SW 1271 (cell line): ENCODE results near the gene CAMTA1.
A peak's percentile ranks its signal among the peaks of the same experiment; 100 is the strongest.

ENCODE experiments used
- DNase-seq, 2 experiments: peaks; one replicate each; lab custom pipeline; 2025; lab: John Stamatoyannopoulos, UW

The CAMTA1 gene

GRCh38 chr1:6850537-6850936 is 65.3 kb downstream of the CAMTA1 start:
- no peak for DNase-seq

DNA sequence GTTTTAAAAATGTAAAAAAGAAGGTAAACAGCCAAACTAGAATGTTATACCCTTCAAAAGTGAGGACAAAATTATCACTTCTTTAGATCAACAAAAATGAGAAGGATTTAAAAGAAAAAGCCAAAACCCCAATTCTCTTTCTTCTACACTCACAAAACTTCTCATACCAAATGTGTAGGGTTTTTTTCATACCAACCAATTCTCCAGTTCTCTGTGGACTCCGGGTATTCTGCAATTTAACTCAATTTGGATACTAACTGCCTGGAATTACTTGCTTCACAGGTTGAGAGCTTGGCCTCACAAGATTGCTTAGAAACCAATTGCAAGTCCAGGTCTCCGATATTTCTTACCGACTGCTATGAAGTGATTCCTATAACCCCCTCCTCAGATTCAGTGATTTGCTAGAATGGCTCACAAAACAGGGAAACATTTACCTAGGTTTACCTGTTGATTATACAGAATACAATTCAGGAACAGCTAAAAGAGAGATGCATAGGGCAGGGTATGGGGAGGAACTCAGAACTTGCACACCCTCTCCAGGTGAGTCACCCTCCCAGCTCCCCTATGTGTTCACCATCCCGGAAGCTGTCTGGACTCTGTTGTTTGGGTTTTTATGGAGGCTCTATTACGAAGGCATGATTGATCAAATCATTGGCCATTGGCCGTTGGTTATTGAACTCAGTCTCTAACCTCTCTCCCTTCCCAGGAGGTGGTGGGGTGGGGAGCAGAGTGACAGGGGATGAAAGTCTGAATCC is 67.1 kb downstream of the CAMTA1 start:
- no peak for DNase-seq

DNA sequence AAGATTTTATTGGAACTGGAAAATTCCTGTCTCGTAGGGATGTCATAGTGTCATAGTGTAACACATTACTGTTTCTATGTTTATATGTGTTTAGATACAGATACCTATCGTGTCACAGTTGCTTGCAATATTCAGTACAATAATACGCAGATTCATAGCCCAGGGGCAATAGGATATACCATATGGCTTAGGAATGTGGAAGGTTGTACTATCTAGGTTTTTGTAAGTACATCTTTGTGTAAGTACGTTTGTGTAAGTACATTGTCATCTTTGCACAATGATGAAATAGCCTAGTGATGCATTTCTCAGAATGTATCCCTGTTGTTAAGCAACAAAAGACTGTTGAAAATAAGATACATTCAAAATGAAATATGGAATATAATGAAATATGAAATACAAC is 68.9 kb downstream of the CAMTA1 start:
- DNase-seq: no peak

- DNase-seq: no peak
Measured at GRCh38 chr1:6857831-6858230, 72.6 kb downstream of the CAMTA1 start.

DNA sequence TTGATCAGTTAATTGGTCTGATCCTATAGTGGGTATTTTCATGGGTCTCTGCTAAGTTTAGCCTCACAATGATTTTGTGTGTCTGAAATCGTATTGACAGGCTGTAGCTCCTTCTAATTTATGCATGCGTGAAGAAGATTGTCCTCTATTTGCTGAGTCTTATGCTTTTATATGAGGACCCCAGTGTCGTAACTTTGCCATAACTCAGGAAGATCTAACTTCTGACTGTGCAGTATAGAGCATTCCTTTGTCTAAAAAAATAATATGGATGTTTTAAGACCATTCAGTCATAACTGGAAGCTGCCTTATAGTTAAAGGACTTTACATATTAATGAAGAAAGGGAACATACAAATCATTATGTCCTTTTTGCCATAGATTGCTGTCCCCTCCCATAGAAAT is 73.3 kb downstream of the CAMTA1 start:
- DNase-seq: no peak

DNA sequence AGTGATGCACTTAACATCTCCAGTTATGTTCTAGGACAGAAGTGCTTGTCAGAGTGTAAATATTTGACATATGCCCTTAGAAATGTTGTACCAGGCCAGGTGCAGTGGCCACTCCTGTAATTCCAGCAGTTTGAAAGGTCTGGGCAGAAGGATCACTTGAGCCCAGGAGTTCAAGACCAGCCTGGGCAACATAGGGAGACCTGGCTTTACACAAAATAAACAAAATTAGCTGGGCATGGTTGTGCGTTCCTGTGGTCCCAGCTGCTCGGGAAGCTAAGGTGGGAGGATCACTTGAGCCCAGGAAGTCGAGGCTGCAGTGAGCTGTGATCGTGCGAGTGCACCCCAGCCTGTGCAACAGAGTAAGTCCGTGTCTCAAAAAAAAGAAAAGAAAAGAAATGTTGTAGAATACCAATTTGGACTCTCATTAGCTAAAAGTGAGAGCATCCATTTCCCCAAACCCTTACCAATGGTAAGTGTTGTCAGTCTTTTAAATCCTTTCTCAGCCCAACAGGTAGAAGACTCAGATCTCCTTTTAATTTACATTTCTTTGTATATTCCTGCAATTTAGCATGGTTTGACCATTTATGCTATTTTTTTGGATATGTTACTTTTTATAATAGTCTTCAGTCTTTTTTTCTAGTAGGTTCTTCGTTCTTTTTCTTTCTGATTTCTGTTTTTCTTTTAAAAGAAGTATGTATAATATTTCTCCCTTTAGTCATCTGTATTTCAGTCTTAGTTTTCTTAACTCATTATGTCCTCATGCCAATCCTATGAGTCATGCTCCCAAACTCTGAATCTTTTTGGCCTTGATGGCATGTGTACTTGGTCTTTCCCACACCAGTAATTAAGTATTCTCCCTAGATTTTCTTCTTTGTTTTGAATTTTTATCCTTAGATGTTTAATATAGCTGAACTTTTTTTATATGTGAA is 74.4 kb downstream of the CAMTA1 start:
- DNase-seq: peak; percentile 42 to 81

DNA sequence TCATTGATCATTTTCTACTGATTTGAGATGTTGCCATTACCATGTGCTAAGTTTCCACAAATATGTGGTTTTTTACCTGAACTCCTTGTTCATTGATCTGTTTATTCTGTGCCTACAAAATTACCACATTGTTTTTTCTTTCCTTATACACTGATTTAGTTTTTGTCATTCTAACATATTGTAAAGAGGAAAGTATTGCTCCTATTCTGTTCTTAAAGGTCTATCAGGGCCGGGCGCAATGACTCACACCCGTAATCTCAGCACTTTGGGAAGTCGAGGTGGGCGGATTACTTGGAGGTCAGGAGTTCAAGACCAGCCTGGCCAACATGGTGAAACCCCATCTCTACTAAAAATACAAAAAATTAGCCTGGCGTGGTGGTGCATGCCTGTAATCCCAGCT is 75.1 kb downstream of the CAMTA1 start:
- no peak for DNase-seq

DNA sequence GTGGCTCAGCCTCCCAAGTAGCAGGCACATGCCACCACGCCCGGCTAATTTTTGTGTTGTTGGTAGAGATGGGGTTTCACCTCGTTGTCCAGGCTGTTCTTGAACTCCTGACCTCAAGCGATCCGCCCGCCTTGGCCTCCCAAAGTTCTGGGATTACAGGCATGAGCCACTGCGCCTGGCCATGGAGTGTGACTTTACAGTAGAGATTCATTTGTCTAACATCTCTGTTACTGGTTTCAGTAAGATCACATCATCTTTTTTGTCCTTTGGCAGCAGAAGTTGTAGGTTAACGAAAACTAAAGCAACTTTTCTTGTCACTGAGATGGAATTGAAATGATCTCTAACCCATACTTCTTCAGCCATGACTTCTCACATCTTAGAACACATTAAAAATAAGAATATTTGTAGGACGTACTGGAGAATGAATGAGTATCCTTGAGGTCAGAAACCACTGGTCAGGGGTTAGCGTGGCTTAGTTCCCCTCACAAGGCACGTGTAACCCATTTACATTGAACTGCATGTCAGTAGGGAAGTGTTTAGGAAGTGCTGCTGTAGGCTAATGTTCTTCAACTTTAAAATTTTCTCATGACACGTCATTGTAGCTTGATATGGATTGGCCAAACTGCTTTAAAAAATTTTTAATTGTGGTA is 75.9 kb downstream of the CAMTA1 start:
- no peak for DNase-seq

DNA sequence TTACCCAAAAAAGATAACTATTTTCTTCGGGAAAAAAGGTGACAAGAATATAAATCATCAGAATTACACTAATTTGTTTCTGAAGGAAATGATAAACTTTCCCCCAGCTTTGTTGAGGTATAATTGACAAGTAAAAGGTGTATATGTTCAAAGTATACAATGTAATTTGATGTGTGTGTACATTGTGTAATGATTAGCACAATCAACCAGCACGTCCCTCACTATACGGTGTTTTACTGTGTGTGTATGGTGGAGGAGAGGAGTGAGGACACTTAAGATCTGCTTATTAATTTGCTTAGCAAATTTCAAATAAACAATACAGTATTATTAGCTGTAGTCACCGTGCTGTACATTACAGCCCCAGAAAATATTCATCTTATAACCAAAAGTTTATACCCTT is 77.7 kb downstream of the CAMTA1 start:
- DNase-seq: no peak

- no peak for DNase-seq
Measured at GRCh38 chr1:6864166-6864565, 78.9 kb downstream of the CAMTA1 start.

DNA sequence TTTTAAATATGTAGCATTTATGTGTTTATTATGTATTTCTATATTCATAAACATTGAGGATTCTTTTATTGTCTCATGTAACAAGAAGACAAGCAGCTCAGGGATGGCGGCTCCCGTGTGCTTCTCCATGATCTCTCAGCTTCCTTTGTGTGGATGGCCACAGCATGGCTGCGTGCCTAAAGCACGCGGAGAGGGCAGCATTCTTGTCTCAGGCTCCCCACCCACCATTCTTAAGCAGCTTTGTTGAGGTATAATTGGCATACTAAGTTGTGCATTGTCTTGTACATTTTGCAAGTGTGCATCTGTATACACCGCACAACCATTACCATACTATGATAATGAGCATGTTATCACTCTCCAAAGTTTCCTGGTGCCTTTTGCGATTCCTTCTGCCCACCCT is 81.6 kb downstream of the CAMTA1 start:
- no peak for DNase-seq

DNA sequence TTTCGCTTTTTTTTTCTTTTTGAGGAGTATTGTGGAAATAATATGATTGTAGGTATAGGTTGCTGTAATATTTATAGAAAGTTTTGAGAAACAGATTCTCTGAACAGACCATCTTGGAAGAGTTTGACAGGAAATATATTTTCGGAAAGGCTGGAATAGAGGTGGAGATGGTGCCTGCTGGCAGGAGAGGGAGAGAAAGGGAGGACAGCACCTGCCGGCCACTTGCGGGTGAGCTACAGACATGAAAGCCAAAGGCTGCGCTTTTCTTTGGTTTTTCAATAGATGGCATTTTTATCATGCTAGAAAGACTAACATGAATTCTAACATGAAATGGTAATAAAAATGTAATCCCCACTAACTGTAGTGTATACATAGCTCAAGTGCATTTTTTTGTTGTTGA is 82.1 kb downstream of the CAMTA1 start:
- no peak for DNase-seq

DNA sequence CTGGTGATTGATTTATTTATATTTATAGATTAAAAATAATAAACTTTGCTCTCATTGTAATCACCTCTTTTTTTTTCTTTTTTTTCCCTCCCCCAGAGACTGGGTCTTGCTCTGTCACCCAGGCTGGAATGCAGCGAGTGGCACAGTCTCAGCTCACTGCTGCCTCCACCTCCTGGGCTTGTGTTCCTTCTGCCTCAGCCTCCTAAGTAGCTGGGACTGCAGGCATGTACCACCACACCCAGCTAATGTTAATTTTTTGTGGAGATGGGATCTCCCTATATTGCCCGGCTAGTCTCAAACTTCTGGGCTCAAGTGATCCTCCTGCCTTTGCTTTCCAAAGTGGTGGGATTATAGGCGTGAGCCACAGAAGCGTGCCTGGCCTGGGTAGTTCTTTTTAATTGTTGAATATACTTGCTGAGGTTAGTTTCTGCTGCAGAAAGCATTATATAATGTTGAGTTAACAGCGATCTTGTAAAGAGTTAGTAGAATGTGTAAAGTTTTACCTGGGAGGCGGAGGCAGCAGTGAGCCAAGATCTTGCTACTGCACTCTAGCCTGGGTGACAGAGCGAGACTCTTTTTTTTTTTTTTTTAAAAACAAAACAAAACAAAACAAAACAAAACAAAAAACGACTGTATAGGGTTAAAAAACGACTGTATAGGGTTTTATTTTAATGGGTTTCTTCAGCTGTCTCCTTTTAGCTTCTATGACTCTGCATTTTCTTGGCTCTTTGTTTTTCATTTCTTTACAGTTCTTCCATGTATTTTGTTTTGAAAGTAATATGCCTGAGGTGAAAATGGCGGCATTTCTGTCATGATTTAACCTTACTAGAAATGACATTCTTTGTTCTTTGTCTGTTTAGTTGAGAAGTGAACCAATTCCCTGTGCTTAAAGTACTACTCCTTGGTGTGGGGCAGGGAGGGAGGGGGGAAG is 82.7 kb downstream of the CAMTA1 start:
- DNase-seq: no peak

DNA sequence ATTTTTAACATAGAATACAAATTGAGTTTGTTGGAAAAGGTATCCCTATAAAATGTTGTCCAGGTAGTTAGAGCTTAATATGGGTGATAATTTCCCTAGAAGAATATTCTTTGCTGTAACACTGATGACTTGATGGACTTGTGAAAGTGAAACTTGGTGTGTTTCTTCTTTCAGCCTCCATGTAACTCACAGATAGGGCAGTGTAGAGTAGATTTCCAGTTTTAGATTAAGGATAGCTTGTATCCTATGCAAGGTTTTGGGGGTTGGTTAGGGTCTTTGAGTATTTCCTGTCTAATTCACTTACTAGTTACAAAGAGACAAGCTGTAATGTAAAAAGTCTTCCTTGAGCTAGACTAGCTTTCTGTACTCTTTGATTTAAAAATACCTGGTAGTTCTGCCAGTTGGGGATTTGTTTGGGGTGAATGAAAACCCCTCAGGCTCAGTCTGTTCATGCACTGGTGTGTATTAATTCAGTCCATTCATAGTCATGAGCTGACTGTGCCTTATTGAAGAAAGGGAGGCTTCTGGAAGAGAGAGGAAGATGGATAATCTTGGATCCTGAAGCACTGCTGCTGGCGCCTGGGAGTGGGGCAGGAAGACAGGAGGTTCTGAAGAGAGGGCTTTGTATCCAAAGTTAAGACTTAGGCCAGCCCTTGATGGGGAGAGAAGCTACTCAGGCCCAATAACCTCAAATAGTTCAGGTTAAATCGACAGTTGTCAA is 83.6 kb downstream of the CAMTA1 start:
- DNase-seq: no peak

DNA sequence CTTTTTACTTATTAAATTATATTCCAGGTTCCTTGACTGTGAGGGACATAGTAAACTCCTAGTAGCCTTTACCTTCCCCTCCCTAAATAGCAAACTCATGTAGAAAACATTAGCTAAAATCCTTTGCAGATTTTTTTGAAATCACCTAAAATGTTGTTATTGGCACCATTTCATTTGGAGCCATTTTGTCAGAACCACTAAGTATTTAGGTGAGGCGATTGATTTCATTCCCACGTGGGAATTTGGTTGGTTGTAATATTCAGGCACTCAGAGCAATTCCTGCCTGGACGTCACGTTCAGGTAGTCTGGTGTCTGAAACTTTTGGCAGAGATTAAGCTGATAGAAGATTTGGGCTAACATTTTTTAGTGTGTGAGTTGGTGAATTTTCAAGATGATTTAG is 84.3 kb downstream of the CAMTA1 start:
- no peak for DNase-seq

- no peak for DNase-seq
Measured at GRCh38 chr1:6870086-6870485, 84.8 kb downstream of the CAMTA1 start.

DNA sequence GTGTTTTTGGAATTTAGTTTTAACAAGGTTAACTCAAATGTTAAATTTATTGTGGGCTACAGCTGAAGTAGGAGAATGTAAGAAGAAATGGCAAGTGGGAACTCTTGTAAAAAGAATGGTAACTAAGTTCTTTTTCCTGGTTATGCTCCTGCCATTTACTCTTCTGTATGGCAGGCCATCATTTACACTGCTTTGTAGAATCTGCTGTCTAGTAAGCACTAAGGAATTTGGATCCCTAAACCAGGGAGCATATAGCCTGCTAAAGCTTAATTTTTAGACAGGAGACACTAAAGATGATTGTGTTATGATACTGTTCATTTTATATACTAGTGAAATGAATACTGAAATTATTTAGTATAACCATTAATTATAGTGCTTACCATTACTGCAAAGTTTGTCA is 85.3 kb downstream of the CAMTA1 start:
- no peak for DNase-seq

GRCh38 chr1:6871300-6871972 is 86.2 kb downstream of the CAMTA1 start:
- no peak for DNase-seq

GRCh38 chr1:6872573-6873261 is 87.5 kb downstream of the CAMTA1 start:
- DNase-seq: no peak
